NCI-H345 (cell line): ENCODE data around the gene LIN54.
A peak's percentile ranks its signal among the peaks of the same experiment; 100 is the strongest.

Experiments
- DNase-seq: peaks from one replicate; lab custom pipeline; 2025; lab: John Stamatoyannopoulos, UW

LIN54 gene

DNA sequence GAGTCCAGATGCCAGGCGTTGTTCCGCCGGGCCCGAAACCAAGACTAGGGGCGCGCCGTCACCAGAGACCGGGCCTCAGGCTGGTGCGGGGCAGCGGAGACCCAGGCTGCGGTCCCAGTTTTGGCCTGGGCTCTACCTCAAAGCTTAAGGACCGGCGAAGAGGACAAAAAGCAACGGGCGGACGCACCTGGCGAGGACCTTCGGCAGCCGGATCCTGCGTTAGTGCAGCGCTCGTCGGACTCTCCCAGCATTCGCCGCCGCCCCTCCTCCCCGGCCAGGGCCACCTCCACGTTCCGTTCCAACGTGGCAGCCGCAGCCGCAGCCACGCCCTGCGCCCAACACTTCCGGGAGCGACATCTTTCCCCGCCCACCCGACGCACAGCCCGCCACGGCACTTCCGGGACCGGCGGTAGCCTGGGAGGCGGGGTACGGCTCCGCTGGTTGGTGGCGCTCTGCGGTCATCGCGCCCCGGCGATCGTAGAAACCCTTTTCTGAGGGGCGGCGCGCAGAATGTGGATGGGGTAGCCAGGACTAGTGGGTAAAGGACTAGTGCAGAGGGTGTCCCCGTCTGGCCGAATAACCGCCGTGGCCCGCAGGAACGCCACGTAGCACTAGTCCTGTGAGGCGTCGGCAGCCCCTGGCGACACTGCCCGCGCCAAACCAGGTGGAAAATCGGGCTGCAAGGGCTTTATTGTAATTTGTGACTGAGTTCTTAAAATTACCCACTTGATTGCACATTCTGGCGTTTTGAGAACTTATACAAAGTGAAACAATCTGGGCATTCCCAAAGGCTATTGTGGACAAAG, 119.5 kb downstream of the LIN54 start, which contains the start of gene SEC31A:
Gene SEC31A, minus strand, starts transcription at position 253 of the 806 bp plus-strand sequence. CDS start 9,217 bp downstream, outside the sequence.
- DNase-seq = peak; percentile 92

DNA sequence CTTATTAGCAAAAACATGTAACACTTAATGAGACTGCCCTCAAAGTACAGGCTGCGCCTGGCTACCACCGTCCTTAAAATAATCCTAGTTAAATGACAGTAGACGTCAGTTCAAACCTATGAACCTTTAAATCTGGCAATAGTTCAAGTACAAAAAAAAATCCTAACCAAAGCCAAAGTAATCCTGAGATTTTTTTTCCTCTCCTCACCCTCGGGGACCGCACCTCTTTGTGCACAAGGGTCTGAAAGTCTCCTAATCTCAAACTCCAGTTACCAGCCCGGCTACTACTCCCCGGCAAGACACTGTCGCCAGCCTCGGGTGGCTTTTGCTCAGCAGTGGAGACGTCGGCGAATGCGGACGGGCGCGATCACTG, 120.1 kb downstream of the LIN54 start:
- no peak for DNase-seq

DNA sequence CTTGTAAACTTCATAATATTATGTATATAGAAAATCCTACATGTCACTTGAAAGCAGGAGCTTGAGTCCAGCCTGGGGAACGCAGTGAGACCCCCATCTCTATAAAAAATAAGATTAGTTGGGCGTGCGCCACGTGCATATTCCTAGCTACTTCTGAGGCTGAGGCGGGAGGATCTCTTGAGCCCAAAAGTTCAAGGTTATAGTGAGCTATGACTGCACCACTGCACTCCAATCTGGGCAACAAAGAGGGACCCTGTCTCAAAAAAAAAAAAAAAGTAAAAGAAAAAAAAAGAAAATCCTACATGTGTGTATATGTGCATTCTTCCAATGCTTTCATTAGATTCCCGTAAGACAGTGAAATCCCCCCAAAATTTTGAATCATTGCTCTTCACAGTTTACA, 121.3 kb downstream of the LIN54 start:
- DNase-seq = no peak

DNA sequence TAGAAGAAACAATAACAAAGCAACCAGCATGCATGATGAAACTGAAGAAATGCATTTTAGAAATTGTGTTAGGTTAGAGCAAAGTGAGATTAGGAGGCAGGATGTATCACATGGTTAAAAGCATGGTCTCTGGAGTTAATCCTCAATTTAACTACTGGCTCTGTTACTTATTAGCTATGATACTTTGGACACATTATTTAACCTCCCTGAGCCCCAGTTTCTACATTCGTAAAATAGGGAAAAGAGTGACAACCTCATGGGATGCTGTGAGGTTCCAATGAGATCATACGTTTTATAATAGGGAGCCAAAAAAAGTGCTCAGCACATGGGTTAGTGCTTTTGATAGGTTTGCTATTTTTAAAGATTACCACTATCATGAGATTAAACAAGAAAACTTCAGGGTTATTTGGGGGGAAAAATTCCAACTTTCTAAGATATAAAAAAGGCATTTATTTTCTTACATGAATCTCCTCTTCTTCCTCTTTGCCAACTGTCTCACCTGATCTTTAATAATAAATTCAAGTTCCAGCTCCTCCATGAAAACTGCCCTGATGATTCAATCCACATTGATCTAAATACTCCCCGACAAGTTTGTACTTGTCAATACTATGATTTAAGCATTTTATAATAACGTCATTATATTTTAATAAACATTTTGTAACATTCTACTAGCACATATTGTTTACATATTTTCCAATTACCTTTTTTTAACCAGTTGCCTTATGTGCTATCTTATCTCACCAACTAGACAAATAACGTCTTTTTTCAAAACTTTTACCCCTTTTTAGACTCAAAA, 124.3 kb downstream of the LIN54 start:
- DNase-seq = no peak

DNA sequence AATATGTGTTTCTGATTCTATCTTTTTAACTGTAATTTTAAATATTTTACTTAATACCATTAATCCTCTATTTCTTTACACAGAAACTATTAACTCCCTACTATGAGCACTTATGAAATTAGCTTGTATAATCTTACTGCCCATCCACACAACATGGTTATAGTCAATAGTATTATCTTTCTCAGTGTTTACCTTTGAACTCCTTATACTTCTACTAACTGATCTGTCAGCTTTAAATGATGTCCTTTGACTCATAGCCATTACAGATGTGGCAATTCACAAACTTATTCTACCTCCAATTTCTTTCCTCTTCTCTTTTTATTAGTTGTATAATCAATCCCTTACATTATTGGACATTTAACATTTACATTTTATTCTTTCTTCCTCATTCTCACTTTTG, 125.2 kb downstream of the LIN54 start:
- DNase-seq = no peak
